NOMO-1 treated with dmso at 0.1 percent for 144 hours (cell line): Measurements from ENCODE around the gene CATSPERZ.

Source experiments
- DNase-seq: peaks from one replicate; lab custom pipeline; 2025; ENCODE audit not compliant: unreplicated experiment; lab: John Stamatoyannopoulos, UW

The CATSPERZ gene

DNA sequence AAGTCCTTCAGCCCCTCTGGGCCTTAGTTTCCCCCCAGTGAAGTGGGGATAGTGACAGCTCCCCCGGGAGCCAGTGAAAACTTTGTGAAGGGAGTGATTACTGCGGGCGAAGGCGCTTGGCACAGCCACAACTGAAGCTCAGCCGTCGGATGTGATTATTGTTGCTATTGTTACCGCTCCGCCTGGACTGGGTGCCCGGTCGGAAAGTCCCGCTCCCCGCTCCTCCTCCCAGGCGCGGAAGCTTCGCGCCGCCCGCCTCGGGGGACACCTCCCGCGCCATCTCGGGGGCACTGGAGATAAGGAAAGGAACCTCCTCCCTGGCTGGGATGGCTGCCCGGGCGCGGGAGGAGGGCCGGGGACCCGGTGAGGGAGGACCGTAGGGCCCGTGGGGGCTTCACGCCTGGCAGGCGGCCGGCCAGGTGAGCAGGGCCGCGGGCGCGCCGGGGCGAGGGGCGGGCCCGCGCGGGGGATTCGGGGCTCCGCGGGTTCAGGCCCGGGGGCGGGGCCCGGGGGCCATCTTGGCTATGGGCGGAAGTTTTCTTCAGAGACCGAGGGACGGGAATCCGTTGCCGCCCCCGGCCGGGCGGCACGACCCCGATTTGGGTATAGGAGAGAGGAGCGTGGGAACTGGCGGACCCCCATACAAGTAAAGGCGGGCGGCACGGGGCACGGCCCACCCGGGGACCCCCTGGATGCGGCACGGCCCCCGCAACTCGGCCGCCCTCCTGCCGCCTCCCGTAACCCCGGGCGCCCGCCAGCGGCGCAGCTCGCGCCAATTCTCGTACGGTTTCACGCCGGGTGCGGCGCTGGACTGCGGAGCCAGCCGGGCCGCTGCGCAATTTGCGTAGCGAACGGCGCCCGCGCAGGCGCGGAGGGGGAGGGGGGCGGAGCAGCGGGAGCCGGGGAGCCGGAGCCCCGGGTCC is 14.9 kb upstream of the CATSPERZ start, which contains the start of gene GPR137:
TSS of gene GPR137 (plus strand) at position 887 of the 923 bp plus-strand sequence. CDS start 677 bp downstream, outside the sequence.
- DNase-seq: peak; percentile 69

DNA sequence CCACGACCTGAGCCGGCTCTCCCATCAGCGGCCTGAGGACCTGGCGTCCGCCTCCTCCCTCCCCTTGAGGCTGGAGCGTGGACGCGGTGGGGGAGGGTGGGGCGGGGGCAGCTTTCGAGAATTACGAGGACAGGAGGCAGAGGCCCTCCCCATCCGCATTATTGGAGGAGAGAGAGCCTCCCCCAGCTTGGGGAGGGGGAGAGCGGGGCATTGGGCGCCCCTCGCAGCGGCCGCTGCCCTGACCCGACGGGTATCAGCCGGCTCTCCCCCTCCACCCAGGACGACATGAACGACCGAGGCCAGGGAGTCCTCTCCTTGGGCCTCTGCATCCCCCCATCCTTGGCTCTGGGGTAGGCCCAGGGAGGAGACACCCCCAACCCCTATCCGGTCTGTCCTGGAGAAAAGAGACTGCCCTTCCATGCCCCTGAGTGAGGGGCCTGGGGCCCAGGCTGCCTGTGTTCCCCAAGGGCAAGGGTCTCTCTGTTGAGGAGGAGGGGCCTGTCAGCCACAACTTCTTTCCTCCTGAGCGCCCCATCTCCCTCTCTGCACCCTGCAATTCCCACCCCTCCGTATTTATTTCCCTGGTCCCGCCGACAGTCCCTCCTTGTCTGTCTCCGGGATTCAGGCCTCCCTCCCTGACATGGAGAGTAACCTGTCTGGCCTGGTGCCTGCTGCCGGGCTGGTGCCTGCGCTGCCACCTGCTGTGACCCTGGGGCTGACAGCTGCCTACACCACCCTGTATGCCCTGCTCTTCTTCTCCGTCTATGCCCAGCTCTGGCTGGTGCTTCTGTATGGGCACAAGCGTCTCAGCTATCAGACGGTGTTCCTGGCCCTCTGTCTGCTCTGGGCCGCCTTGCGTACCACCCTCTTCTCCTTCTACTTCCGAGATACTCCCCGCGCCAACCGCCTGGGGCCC is 14.0 kb upstream of the CATSPERZ start:
- no peak for DNase-seq

DNA sequence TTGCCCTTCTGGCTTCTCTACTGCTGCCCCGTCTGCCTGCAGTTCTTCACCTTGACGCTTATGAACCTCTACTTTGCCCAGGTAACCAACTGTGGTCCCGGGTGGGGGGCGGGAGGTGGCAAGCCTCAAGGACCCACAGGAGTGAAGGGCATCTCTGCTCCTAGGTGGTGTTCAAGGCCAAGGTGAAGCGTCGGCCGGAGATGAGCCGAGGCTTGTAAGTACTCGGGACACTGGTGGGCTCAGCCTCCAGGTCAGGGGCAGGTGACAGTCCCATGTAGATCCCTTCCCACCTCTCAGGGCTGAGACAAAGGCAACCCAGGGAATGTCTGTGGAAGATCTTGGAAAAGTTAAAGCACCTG is 13.4 kb upstream of the CATSPERZ start:
- no peak for DNase-seq

DNA sequence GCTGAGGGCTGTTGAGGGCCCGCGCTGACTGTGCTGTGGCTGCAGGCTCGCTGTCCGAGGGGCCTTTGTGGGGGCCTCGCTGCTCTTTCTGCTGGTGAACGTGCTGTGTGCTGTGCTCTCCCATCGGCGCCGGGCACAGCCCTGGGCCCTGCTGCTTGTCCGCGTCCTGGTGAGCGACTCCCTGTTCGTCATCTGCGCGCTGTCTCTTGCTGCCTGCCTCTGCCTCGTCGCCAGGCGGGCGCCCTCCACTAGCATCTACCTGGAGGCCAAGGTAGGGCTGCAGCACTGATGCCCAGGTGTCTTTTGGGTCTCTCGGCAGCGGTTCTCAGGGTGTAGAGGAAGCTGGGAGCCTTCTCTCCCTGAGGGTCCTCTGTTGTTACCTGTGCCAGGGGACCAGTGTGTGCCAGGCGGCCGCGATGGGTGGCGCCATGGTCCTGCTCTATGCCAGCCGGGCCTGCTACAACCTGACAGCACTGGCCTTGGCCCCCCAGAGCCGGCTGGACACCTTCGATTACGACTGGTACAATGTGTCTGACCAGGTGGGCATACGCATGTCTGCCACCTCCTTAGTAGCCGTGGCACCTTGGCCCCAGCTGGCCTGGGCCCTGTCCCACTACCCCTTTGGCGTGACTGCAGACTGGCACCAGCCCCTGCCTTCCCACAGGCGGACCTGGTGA is 12.3 kb upstream of the CATSPERZ start:
- no peak for DNase-seq

DNA sequence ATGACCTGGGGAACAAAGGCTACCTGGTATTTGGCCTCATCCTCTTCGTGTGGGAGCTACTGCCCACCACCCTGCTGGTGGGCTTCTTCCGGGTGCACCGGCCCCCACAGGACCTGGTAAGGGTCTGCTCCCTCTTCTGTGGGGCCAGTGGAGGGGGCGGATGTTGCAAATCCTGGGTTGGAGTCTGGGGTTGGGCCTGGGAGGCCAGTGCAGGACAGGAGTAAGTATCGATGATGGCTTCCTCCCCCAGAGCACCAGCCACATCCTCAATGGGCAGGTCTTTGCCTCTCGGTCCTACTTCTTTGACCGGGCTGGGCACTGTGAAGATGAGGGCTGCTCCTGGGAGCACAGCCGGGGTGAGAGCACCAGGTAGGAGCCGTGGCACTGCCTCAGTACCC is 11.8 kb upstream of the CATSPERZ start:
- no peak for DNase-seq

DNA sequence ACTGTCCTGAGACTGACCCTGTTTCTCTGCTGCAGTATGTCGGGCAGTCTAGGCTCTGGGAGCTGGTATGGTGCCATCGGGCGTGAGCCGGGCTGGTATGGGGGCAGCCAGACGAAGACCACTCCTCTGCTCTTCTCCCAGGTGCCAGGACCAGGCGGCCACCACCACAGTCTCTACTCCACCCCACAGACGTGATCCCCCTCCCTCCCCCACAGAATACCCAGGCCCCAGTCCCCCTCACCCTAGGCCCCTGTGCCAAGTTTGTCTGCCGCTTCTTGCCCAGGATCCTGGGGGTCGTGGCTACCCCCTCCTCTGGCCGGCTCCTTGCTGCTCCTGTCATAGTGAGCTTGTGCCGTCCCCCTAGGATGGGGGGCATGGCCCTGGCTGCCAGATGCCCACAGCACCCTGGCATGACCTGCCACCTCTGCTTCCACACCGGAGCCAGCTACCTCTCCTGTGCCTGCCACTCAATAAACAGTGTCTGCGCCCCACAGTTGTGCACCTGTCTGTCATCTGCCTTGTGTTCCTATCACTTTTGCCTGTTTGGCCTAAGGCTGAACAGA is 11.1 kb upstream of the CATSPERZ start:
- no peak for DNase-seq

DNA sequence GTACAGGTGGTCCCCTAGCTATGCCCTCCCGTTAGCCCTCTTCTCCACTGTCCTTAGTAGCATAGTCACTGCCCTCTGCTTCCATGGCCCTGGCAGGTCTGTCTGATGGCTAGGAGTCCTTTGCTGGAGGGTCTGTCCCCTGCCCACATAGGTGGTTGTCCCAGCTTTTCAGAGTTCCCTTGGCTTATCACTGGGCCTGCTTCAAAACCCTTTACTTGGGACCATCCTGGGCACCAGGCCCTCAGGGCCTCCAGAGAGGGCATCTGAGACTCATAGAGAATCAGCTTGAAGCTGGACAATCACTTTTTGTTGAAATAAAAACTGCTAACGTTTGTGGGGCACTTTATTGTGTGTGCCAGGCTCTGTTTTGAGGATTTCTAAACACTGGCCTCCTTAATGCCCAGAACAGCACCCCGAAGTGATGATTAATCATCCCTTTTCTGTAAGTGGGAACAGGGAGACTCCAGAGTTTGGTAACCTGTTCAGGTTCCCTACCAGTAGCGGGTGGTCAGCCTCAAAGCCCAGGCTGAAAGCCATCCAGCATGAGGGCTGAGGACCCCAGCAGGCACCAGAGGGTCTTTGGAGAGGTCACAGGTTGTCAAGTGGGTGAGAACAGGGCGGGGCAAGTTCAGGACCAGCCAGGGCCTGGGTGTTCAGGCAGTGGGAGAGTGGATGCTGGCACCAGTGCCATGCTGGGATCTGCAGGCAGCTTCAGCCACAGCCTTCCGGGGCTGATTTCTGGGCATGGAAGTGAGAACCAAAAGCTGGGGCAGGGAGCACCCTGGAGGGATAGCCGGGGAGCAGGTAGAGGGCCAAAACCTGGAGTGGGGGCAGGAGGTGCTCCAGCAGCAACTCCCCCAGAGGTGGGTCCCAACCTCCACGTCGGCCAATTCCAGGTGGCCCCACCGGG is 9.6 kb upstream of the CATSPERZ start:
- no peak for DNase-seq

DNA sequence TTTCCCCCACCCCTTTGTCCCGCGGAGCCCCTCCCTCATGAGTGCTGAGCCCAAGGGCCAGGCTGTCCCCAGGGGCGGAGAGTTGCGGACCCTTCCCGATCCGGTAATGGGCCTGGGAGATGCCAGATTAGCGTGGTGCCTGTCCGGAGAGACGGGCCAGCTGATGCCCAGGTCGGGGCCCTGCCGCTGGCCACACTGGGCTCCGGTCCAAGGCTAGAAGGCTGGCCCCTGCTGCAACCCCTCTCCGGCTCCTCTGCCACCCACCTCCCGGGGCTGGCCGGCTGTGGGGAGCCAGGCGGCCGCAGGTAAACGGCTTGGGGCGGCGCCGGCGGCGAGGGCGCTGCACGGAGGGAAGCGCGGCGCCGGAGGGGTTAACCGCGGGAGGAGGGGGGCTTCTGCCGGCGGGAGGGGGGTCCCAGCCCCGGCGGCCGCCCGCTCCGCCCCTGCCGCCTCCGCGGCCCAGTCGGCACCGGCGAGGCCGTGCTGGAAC is 8.9 kb upstream of the CATSPERZ start, which contains the start of gene KCNK4:
TSS of gene KCNK4 (plus strand) at position 41 of the 490 bp plus-strand sequence. CDS start 1,717 bp downstream, outside the sequence.
- DNase-seq: no peak

DNA sequence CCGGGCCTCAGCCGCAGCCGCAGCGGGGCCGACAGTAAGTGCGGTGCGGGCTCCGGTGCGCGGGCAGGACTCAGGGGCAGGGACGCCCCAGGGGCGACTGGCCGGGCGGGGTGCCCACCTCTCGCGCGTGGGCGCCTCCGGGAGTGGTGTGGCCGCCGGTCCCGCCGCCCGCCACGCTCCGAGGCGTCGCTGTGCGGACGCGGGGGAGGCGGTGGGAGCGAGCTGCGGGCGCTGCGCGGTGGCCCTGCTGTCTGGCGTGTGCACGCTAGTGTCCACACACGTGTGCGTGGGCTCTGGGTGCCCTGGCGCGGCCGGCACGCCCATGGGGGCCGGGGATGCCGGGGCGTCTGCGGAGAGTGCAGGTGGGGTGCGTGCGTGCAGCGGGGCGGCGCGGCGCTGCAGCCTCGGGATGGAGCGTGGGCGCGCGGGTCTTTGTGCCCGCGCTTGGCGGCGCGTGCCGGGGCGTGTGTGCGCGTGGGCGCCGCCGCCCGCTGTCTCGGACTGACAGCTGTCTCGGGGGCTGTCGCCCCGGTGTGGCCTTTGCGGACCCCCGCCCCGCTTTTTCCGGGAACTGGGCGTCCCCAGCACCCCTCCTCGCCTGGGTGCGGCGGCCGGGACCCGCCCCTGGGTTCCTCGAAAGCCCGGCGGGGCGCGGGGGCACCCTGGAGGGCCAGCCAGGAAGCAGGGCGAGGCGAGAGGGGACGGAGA is 8.3 kb upstream of the CATSPERZ start:
- DNase-seq: no peak

DNA sequence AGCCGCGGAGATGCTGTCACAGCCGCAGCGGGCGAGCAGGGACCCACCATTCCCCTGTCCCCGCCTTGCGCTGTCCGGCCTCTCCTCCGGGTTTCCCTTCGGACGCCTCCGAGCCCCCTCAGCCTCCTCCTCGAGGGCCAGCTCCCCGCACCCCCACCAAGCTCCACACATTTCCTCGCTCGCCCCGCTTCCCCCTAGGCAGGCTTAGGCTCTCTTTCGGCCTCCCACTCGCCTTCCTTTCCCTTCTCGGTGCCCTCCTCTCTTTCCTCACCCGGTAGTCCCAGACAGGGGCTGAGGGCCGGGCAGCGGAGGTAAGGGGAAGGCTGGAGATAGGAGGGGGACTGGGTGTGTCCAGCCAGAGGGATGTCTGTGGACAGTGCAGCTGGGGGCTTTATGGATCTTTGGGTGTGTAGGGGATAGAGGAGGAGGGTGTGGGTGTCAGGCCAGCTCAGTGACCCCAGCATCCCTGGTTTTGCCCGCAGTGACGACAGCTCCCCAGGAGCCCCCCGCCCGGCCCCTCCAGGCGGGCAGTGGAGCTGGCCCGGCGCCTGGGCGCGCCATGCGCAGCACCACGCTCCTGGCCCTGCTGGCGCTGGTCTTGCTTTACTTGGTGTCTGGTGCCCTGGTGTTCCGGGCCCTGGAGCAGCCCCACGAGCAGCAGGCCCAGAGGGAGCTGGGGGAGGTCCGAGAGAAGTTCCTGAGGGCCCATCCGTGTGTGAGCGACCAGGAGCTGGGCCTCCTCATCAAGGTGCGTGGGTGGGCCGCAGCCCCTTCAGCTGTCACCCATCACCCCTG is 7.5 kb upstream of the CATSPERZ start:
- DNase-seq: no peak

DNA sequence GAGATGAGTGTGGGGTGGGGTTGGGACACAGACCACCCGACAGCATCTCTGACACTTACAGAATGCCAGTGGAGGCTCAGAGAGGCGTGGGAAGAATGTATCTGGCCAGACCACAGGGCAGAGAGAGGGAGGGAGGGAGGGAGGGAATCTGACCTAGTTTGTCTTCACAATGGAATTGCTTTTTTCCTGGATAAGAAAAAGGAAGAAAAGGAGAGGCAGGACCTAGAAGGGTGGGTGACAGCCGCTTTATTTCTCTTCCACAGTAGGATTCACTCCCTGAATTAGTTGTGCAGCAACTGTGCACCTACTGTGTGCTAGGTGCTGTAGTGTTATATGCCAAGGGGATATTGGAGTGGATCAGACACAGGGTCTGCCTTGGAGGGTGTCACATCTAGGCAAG is 5.4 kb upstream of the CATSPERZ start:
- DNase-seq: no peak

DNA sequence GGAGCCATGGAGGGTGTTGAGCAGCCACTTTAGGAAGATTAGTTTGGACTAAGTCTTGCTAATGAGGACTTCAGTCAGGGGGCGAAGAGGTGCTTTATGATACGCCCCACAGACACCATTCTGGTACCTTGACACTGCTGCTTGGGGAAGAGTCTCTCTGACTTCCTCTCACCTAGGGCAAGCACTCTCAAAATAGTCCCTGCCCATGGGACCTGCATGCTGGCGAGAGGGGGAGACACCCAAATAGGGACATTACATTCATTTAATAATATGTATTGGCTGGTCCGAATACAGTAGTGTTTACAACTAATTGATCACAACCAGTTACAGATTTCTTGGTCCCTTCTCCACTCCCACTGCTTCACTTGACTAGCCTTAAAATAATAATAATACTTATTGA is 4.4 kb upstream of the CATSPERZ start:
- DNase-seq: no peak

DNA sequence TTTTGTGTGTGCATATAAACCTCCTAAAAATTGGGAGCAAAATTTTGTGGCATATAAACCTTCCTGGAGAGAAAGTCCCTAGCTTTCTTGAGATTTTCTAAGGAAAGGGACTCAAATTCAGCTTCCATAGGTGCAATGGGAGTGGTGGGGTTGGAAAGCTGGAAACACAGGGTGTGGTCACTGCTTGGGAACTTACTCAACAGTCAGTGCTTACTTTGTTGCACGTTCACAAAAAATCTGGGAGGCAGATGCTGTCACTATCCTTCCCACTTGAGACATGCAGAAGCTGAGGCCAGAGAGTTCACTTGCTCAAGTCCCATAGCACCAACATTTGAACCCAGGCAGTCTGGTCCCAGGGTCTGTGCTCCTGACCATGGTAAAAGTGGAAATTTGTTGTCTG is 3.9 kb upstream of the CATSPERZ start:
- DNase-seq: no peak

DNA sequence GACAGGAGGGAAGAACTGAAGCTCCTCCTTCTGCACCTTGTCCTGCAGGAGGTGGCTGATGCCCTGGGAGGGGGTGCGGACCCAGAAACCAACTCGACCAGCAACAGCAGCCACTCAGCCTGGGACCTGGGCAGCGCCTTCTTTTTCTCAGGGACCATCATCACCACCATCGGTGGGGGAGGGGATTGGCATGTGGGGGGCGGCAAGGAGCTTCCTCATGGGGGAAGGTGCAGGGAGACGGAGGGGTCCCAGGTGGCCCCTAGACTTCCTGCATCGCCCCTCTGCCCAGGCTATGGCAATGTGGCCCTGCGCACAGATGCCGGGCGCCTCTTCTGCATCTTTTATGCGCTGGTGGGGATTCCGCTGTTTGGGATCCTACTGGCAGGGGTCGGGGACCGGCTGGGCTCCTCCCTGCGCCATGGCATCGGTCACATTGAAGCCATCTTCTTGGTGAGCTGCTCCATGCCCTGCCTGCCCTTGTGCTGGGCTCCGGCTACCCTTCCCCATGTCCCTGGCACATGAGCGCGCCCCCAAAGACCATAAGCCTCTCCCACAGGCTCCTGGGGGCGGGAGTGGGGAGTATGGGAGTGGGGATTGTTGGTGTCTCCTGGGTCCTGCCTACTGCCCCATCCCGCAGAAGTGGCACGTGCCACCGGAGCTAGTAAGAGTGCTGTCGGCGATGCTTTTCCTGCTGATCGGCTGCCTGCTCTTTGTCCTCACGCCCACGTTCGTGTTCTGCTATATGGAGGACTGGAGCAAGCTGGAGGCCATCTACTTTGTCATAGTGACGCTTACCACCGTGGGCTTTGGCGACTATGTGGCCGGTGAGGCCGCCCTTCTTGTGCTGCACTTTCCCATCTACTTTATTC is 3.1 kb upstream of the CATSPERZ start:
- no peak for DNase-seq

DNA sequence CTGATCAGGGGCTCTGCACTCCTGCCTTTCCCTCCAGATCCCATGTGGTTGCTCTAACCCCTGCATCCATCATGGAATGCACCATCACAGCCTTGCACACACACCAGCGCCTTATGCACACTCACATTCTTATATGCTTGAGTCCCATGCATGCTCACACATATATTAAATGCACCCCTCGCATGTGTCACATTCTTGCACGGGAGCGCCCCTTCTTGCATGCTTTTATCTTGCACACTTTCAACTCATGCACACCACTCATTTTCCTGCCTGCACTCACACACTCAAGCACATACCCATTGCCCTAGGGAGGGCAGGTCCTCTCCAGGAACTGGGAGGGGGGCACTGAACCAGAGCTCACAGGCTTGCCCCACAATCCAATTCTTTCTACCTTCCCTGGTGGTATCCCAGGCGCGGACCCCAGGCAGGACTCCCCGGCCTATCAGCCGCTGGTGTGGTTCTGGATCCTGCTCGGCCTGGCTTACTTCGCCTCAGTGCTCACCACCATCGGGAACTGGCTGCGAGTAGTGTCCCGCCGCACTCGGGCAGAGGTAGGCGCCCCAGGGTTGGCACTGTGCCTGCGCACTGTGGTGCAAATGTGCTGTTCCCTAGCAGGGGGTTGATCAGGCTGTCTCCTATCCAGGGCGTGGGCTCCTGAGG is 2.3 kb upstream of the CATSPERZ start:
- no peak for DNase-seq

DNA sequence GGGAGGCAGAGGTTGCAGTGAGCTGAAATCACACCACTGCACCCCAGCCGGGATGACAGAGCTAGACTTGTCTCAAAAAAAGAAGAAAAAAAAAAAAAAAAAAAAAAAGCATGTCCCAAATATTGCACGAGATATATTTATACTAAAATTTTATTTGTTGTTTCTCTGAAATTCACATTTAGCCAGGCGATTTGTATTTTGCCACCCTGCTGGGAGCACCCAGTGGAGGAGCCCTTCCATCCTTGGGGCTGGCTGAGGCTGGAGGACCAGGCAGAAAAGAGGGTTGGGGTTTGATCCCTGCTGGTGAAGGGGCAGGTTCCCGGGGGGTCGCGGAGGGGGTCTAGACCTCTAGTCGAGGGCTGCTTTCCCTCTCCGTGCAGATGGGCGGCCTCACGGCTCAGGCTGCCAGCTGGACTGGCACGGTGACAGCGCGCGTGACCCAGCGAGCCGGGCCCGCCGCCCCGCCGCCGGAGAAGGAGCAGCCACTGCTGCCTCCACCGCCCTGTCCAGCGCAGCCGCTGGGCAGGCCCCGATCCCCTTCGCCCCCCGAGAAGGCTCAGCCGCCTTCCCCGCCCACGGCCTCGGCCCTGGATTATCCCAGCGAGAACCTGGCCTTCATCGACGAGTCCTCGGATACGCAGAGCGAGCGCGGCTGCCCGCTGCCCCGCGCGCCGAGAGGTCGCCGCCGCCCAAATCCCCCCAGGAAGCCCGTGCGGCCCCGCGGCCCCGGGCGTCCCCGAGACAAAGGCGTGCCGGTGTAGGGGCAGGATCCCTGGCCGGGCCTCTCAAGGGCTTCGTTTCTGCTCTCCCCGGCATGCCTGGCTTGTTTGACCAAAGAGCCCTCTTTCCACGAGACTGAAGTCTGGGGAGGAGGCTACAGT is 952 bp upstream of the CATSPERZ start:
- DNase-seq: no peak
